Upper lobe of left lung (tissue), 6 donors: ENCODE data around the gene SGTA. TPM values are rescaled to one million over a fixed set of nuclear protein-coding genes. Genes with fewer than 3 reads are reported as not detected.

Experiments
- ATAC-seq, 2 donors: fragments of 200-7000 bp; cut with Tn5 transposase; one replicate each; pipeline ENCODE4 v1.9.1; 2022; ENCODE audit warnings: mild to moderate bottlenecking in 2 of 2, moderate library complexity in 2 of 2; ENCODE audit not compliant: low FRiP score in 2 of 2
- DNase-seq, 2 donors: peaks; one replicate each; pipeline ENCODE4 v3.0.0-alpha.2; 2019 to 2020
- H3K27ac ChIP-seq, 4 donors: fragments of 200-600 bp; sonication (generic); one replicate each; pipeline ENCODE4 v1.5.1; 2016 to 2019
- H3K27me3 ChIP-seq, 4 donors: fragments of 200-600 bp; sonication (generic); one replicate each; pipeline ENCODE4 v1.5.1; 2017 to 2019
- H3K36me3 ChIP-seq, 4 donors: fragments of 200-600 bp; sonication (generic); one replicate each; pipeline ENCODE4 v1.5.1; 2016 to 2019
- H3K4me1 ChIP-seq, 4 donors: fragments of 200-600 bp; sonication (generic); one replicate each; pipeline ENCODE4 v1.5.1; 2018 to 2019
- H3K4me3 ChIP-seq, 4 donors: fragments of 200-600 bp; sonication (generic); one replicate each; pipeline ENCODE4 v1.5.1; 2017 to 2019; ENCODE audit warnings: mild to moderate bottlenecking in 2 of 4, moderate library complexity in 1 of 4
- H3K9me3 ChIP-seq, 4 donors: fragments of 200-600 bp; sonication (generic); one replicate each; pipeline ENCODE4 v1.5.1; 2018 to 2019
- EP300 ChIP-seq, 4 donors: sonication (generic); formaldehyde crosslinking; IDR thresholded peaks; one replicate each; pipeline ENCODE4 v1.5.1; 2017; ENCODE audit warnings: antibody characterized with exemption in 4 of 4, control low read depth in 2 of 4
- POLR2A ChIP-seq, 4 donors: fragments of 450-650 bp; IDR thresholded peaks; one replicate each; pipeline ENCODE4 v1.5.1; 2016 to 2017; ENCODE audit warnings: antibody characterized with exemption in 4 of 4, mild to moderate bottlenecking in 2 of 4
- POLR2AphosphoS5 ChIP-seq, 2 donors: sonication (generic); formaldehyde crosslinking; IDR thresholded peaks; one replicate each; pipeline ENCODE4 v1.5.1; 2017; ENCODE audit warnings: antibody characterized with exemption in 2 of 2
- WGBS, 2 donors: methylation state at CpG; one replicate each; pipeline ENCODE4 v1.1.5; 2017 to 2018; 5-methylcytosine and 5-hydroxymethylcytosine counted together
- total RNA-seq, 6 donors: library from RNA; depleted of rRNA in 4 of 6; stranded (reverse); fragments of >200 nt in 4 of 6; gene quantifications; one replicate each; pipeline versions ENCODE4 v1.1.0 to v1.2.1, GENCODE V29; 2016 to 2021
- TF ChIP-seq, protein P1 (sequence below), 6 experiments: fragments of 450-650 bp in 4 of 6; fragments of 200-600 bp in 2 of 6; sonication (generic) in 2 of 6; IDR thresholded peaks; one replicate each; pipeline ENCODE4 v1.5.1; 2016 to 2019; ENCODE audit warnings: antibody characterized with exemption in 6 of 6
- donor health status: DM: no; HTN: no; CAD: no; lungs with moderate emphysema.
- donor health status: DM: no; HTN: yes; CAD: no; lungs with severe emphysema.

The SGTA gene
- total RNA-seq, 6 donors from 2014 or later, result 34.3 to 56.4 (median 46.1) TPM

- DNase-seq (peak in 1 of 2 donors; percentile 75), ATAC-seq (no peak)
- Histone ChIP-seq H3K4me3 (no peak overlapping the region), H3K36me3 (peaks cover 0 to 68% (median 51%) of the 10 kb centered on the region in 4 donors), H3K27ac (no peak overlapping the region), H3K27me3 (no peaks in the 10 kb centered on the region), H3K9me3 (no peaks in the 10 kb centered on the region), H3K4me1 (peaks cover 8 to 32% (median 9%) of the 10 kb centered on the region in 4 donors)
- no peak for TF ChIP-seq POLR2A (IDR thresholded peaks at IDR 0.05)
- TF ChIP-seq, protein P1, sequence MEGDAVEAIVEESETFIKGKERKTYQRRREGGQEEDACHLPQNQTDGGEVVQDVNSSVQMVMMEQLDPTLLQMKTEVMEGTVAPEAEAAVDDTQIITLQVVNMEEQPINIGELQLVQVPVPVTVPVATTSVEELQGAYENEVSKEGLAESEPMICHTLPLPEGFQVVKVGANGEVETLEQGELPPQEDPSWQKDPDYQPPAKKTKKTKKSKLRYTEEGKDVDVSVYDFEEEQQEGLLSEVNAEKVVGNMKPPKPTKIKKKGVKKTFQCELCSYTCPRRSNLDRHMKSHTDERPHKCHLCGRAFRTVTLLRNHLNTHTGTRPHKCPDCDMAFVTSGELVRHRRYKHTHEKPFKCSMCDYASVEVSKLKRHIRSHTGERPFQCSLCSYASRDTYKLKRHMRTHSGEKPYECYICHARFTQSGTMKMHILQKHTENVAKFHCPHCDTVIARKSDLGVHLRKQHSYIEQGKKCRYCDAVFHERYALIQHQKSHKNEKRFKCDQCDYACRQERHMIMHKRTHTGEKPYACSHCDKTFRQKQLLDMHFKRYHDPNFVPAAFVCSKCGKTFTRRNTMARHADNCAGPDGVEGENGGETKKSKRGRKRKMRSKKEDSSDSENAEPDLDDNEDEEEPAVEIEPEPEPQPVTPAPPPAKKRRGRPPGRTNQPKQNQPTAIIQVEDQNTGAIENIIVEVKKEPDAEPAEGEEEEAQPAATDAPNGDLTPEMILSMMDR (IDR thresholded peaks at IDR 0.05), result no peak
- no peak for TF ChIP-seq POLR2AphosphoS5 (IDR thresholded peaks at IDR 0.05)
- TF ChIP-seq EP300 (IDR thresholded peaks at IDR 0.05), result no peak
- 95 to 96% methylated on average over 15 to 19 of the region's 19 CpGs for WGBS, 2 donors
These were observed 15.4 kb downstream of the SGTA start for GRCh38 chr19:2767688-2768087.

- peaks cover 8 to 24% (median 9%) of the 10 kb centered on the region in 4 donors for H3K4me1 ChIP-seq
- no peaks in the 10 kb centered on the region for H3K27me3 ChIP-seq
- no peaks in the 10 kb centered on the region for H3K9me3 ChIP-seq
- DNase-seq (peak in 1 of 2 donors; percentile 76), ATAC-seq (no peak)
- TF ChIP-seq, protein P1 (IDR thresholded peaks at IDR 0.05), result no peak
- TF ChIP-seq EP300 (IDR thresholded peaks at IDR 0.05), result no peak
- no peak for TF ChIP-seq POLR2AphosphoS5 (IDR thresholded peaks at IDR 0.05)
- TF ChIP-seq POLR2A (IDR thresholded peaks at IDR 0.05), result no peak
- WGBS, 2 donors, result 94 to 97% methylated on average over 13 to 32 of the region's 35 CpGs
- H3K4me3 ChIP-seq, result no peak overlapping the region
- H3K27ac ChIP-seq, result no peak overlapping the region
- H3K36me3 ChIP-seq, result peaks cover 0 to 77% (median 60%) of the 10 kb centered on the region in 4 donors
These were observed 16.3 kb downstream of the SGTA start for GRCh38 chr19:2766594-2767372.

DNA sequence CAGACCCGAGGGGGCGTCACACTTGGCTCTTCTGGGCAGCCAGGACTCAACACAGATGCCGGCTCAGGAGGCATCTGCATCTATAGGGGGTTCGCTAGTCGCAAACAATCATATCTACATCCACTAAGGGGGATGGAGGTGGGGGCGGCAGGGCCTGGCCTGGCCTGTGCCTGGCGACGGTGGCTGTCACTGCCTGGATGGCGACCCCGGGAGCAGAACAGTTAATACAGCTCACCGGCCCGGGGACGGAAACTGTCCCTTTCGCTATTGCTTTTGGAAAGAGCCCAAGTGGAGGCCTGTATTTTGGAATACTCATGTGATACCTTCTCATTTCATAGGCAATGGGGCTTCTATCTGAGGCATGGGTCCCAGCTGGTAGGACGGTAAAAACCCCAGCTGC lies 17.7 kb downstream of the SGTA start:
- 93 to 95% methylated on average over 13 to 14 of the region's 15 CpGs for WGBS, 2 donors
- H3K36me3 ChIP-seq, result peaks cover 0 to 88% (median 73%) of the 10 kb centered on the region in 4 donors
- ATAC-seq (no peak), DNase-seq (no peak)
- H3K4me3 ChIP-seq, result no peak overlapping the region
- H3K9me3 ChIP-seq, result no peaks in the 10 kb centered on the region
- peaks cover 2 to 13% (median 4%) of the 10 kb centered on the region in 4 donors for H3K4me1 ChIP-seq
- H3K27ac ChIP-seq, result no peak overlapping the region
- TF ChIP-seq POLR2A (IDR thresholded peaks at IDR 0.05), result no peak
- no peak for TF ChIP-seq EP300 (IDR thresholded peaks at IDR 0.05)
- TF ChIP-seq, protein P1 (IDR thresholded peaks at IDR 0.05), result no peak
- TF ChIP-seq POLR2AphosphoS5 (IDR thresholded peaks at IDR 0.05), result no peak
- H3K27me3 ChIP-seq, result no peaks in the 10 kb centered on the region

- ATAC-seq (no peak), DNase-seq (no peak)
- TF ChIP-seq POLR2AphosphoS5 (IDR thresholded peaks at IDR 0.05) (no peak), POLR2A (IDR thresholded peaks at IDR 0.05) (no peak), EP300 (IDR thresholded peaks at IDR 0.05) (no peak)
- TF ChIP-seq, protein P1 (IDR thresholded peaks at IDR 0.05), result no peak
- Histone ChIP-seq H3K4me3 (no peak overlapping the region), H3K4me1 (peaks cover 0 to 8% (median under 1%) of the 10 kb centered on the region in 4 donors), H3K36me3 (peaks cover 0 to 90% (median 74%) of the 10 kb centered on the region in 4 donors), H3K27ac (no peak overlapping the region), H3K27me3 (no peaks in the 10 kb centered on the region), H3K9me3 (no peaks in the 10 kb centered on the region)
- WGBS, 2 donors, result 93 to 98% methylated on average over 21 of the region's 21 CpGs
These were observed 18.1 kb downstream of the SGTA start for GRCh38 chr19:2764945-2765344.
